Measurements from ENCODE around the gene VAT1L. TPM values are rescaled to one million over a fixed set of nuclear protein-coding genes. Genes with fewer than 3 reads are reported as not detected.

VAT1L gene
- total and polyA plus RNA-seq, 8 donors: 0.61 to 5.1 (median 1.3) TPM; not detected in 2

DNA sequence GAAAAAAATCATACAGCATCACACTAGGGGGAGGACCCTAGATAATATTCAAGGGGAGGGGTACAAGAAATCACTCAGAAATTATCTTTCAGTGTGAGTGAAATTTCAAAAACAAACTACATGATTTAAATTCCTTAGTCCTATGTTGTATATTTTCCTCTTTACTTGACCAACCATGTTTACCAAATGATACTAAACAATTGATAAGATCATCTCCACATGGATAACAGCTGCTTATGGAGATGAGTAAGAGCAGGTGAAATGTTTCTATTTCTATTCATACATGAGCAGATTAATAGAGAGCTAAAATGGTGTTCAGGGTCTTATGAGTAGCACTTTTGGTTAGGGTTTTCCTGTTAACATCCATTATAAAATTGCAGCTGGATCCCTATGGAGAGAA is 7.3 kb upstream of the VAT1L start:
- intact Hi-C loops (cut with DNase I; ENCODE audit: low total_unique reads): no loop called here
- Histone ChIP-seq H3K27ac (no peak overlapping the region), H3K27me3 (peaks cover 0 to 16% (median 0%) of the 10 kb centered on the region in 3 donors), H3K36me3 (no peaks in the 10 kb centered on the region), H3K9me3 (no peaks in the 10 kb centered on the region), H3K4me1 (no peaks in the 10 kb centered on the region), H3K4me3 (no peak overlapping the region)
- DNase-seq: no peak
- TF ChIP-seq POLR2A (IDR thresholded peaks at IDR 0.05) (no peak), EP300 (IDR thresholded peaks at IDR 0.05) (no peak), POLR2AphosphoS5 (IDR thresholded peaks at IDR 0.05) (no peak)
- TF ChIP-seq, protein P1, sequence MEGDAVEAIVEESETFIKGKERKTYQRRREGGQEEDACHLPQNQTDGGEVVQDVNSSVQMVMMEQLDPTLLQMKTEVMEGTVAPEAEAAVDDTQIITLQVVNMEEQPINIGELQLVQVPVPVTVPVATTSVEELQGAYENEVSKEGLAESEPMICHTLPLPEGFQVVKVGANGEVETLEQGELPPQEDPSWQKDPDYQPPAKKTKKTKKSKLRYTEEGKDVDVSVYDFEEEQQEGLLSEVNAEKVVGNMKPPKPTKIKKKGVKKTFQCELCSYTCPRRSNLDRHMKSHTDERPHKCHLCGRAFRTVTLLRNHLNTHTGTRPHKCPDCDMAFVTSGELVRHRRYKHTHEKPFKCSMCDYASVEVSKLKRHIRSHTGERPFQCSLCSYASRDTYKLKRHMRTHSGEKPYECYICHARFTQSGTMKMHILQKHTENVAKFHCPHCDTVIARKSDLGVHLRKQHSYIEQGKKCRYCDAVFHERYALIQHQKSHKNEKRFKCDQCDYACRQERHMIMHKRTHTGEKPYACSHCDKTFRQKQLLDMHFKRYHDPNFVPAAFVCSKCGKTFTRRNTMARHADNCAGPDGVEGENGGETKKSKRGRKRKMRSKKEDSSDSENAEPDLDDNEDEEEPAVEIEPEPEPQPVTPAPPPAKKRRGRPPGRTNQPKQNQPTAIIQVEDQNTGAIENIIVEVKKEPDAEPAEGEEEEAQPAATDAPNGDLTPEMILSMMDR (IDR thresholded peaks at IDR 0.05): no peak

DNA sequence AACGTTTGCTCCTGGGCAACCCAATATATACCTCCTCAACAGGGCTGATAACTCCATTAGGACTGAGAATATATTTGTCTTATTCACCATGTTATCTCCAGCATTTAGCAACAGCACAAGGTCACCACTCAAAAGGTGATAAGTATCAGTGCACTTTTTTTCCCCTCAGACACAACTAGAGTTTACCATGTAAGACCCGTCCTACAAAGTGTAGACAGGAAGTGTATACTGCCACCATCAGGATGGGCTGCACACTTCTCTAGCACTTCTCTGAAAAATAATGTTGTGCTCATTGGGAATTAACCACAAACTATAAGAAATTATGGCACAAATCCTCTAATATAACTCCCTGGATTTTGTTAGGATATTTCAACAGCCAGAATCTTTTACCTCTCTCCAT is 5.7 kb upstream of the VAT1L start:
- intact Hi-C loops (cut with DNase I; ENCODE audit: low total_unique reads): no loop called here
- no peak for DNase-seq
- no peaks in the 10 kb centered on the region for H3K36me3 ChIP-seq
- H3K27ac ChIP-seq: no peak overlapping the region
- no peak for TF ChIP-seq POLR2AphosphoS5 (IDR thresholded peaks at IDR 0.05)
- TF ChIP-seq, protein P1 (IDR thresholded peaks at IDR 0.05): no peak
- no peak for TF ChIP-seq POLR2A (IDR thresholded peaks at IDR 0.05)
- no peak for TF ChIP-seq EP300 (IDR thresholded peaks at IDR 0.05)
- H3K27me3 ChIP-seq: peaks cover 0 to 32% (median 3%) of the 10 kb centered on the region in 3 donors
- H3K9me3 ChIP-seq: no peaks in the 10 kb centered on the region
- 14 to 33% (median 22%) methylated on average over 2 of the region's 2 CpGs for WGBS, 5 donors
- no peak overlapping the region for H3K4me3 ChIP-seq
- H3K4me1 ChIP-seq: no peaks in the 10 kb centered on the region

DNA sequence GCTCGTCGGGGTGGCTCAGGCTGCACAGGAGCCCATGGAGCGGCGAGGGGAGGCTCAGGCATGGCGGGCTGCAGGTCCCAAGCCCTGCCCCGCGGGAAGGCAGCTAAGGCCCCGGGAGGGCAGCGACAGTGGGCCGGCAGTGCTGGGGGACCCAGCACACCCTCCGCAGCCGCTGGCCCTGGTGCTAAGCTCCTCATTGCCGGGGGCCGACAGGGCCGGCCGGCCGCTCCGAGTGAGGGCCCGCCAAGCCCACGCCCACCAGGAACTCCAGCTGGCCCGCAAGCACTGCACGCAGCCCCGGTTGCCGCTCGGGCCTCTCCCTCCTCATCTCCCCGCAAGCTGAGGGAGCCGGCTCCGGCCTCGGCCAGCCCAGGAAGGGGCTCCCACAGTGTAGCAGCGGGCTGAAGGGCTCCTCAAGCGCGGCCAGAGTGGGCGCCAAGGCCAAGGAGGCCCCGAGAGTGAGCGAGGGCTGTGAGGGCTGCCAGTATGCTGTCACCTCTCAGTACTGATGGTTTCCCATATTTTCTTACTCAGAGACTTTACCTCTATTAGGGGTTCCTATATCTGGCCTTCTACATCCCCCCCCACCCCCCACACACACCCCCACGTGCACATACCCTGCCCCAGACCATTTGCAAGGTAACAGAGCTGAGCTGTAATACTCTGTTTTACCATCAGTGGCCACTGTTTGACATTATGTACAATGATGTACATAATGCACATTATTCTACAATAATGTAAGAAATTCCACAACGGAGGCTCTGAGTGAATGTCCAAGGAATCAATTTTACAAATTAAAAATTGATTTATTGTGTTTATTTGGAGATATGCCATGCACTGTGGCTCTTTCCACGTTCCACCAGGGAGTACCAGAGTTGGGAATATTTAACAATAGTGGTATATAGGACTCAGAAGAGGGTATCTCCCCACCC is 3.7 kb upstream of the VAT1L start:
- Histone ChIP-seq H3K9me3 (no peaks in the 10 kb centered on the region), H3K27ac (no peak overlapping the region), H3K4me1 (peaks cover 6 to 19% (median 15%) of the 10 kb centered on the region in 4 donors), H3K36me3 (no peaks in the 10 kb centered on the region), H3K27me3 (peaks cover 16 to 52% (median 23%) of the 10 kb centered on the region in 3 donors), H3K4me3 (no peak overlapping the region)
- DNase-seq: no peak
- TF ChIP-seq, protein P1 (IDR thresholded peaks at IDR 0.05): no peak
- TF ChIP-seq POLR2A (IDR thresholded peaks at IDR 0.05) (no peak), EP300 (IDR thresholded peaks at IDR 0.05) (no peak), POLR2AphosphoS5 (IDR thresholded peaks at IDR 0.05) (no peak)
- intact Hi-C loops (cut with DNase I; ENCODE audit: low total_unique reads): no loop called here
- WGBS, 5 donors: 68 to 91% (median 84%) methylated on average over 8 to 38 of the region's 38 CpGs

DNA sequence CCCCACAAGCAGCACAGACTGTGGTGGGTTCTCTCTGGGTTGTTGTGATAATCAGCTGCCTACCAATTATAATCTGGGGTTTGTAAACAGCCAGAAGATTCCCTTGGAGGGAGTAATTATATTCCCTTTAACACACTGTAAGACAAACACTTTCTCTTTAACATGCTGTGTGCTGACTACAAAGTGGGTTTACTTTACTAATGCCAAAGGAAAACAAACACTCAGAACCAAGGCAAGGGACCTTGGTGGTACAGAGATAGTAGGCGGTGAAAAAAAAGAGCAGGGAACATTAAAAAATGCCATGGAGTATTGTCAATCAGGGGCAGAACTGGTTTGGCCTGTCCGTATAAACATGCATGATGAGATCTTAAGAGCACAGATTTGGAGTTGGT is 3.0 kb upstream of the VAT1L start:
- no peak overlapping the region for H3K4me3 ChIP-seq
- peaks cover 6 to 19% (median 15%) of the 10 kb centered on the region in 4 donors for H3K4me1 ChIP-seq
- H3K27me3 ChIP-seq: peaks cover 16 to 59% (median 27%) of the 10 kb centered on the region in 3 donors
- H3K9me3 ChIP-seq: no peaks in the 10 kb centered on the region
- DNase-seq: no peak
- H3K27ac ChIP-seq: no peak overlapping the region
- intact Hi-C loops (cut with DNase I; ENCODE audit: low total_unique reads): no loop called here
- WGBS, 5 donors: 30 to 63% (median 38%) methylated on average over 2 of the region's 2 CpGs
- H3K36me3 ChIP-seq: no peaks in the 10 kb centered on the region
- no peak for TF ChIP-seq POLR2A (IDR thresholded peaks at IDR 0.05)
- TF ChIP-seq, protein P1 (IDR thresholded peaks at IDR 0.05): no peak
- TF ChIP-seq POLR2AphosphoS5 (IDR thresholded peaks at IDR 0.05): no peak
- no peak for TF ChIP-seq EP300 (IDR thresholded peaks at IDR 0.05)

Data from stomach (tissue), 9 donors.